Suprapubic skin (tissue), 4 donors: ENCODE results near the gene RETREG1.

Source experiments
- EP300 ChIP-seq: sonication (generic); formaldehyde crosslinking; IDR thresholded peaks from one replicate; pipeline ENCODE4 v1.6.1; 2017; ENCODE audit warnings: antibody characterized with exemption
- POLR2A ChIP-seq, 2 donors: fragments of 450-650 bp; IDR thresholded peaks; one replicate each; pipeline ENCODE4 v1.6.1; 2017; ENCODE audit warnings: antibody characterized with exemption in 2 of 2, mild to moderate bottlenecking in 2 of 2, moderate library complexity in 2 of 2
- POLR2AphosphoS5 ChIP-seq, 3 donors: sonication (generic); formaldehyde crosslinking; IDR thresholded peaks; one replicate each; pipeline ENCODE4 v1.6.1; 2017; ENCODE audit warnings: antibody characterized with exemption in 3 of 3
- TF ChIP-seq, protein P1 (sequence below), 2 donors: fragments of 200-600 bp in 1 of 2; fragments of 450-650 bp in 1 of 2; sonication (generic) in 1 of 2; IDR thresholded peaks; one replicate each; pipeline ENCODE4 v1.5.1; 2016 to 2019; ENCODE audit warnings: antibody characterized with exemption in 2 of 2, mild to moderate bottlenecking in 1 of 2, moderate library complexity in 1 of 2

- TF ChIP-seq, protein P1, sequence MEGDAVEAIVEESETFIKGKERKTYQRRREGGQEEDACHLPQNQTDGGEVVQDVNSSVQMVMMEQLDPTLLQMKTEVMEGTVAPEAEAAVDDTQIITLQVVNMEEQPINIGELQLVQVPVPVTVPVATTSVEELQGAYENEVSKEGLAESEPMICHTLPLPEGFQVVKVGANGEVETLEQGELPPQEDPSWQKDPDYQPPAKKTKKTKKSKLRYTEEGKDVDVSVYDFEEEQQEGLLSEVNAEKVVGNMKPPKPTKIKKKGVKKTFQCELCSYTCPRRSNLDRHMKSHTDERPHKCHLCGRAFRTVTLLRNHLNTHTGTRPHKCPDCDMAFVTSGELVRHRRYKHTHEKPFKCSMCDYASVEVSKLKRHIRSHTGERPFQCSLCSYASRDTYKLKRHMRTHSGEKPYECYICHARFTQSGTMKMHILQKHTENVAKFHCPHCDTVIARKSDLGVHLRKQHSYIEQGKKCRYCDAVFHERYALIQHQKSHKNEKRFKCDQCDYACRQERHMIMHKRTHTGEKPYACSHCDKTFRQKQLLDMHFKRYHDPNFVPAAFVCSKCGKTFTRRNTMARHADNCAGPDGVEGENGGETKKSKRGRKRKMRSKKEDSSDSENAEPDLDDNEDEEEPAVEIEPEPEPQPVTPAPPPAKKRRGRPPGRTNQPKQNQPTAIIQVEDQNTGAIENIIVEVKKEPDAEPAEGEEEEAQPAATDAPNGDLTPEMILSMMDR (IDR thresholded peaks at IDR 0.05), result no peak
- no peak for TF ChIP-seq EP300
- no peak for TF ChIP-seq POLR2A (IDR thresholded peaks at IDR 0.05)
- no peak for TF ChIP-seq POLR2AphosphoS5 (IDR thresholded peaks at IDR 0.05)
Observed at GRCh38 chr5:16508730-16509531, 107.9 kb downstream of the RETREG1 start.
